Endothelial cell of umbilical vein (primary cell): ENCODE data around the gene TMEM18. TPM values are rescaled to one million over a fixed set of nuclear protein-coding genes. Genes with fewer than 3 reads are reported as not detected.

ENCODE experiments used
- BruUV-seq: library from RNA; stranded (reverse); fragments of 400-500 nt; replicated peaks from 2 replicates; lab custom pipeline; 2021; lab: Mats Ljungman, UMichigan
- CTCF ChIA-PET: fragments of 300-600, 350-600 bp; sonication (Branson Sonifier 250); formaldehyde crosslinking; loops from one replicate; lab custom pipeline; 2021; ENCODE audit warnings: antibody characterized with exemption, inconsistent platforms; lab: Charles Lee
- POLR2A ChIA-PET: fragments of 300-600, 350-600 bp; sonication (Branson Sonifier 250); formaldehyde crosslinking; loops from one replicate; lab custom pipeline; 2021; ENCODE audit warnings: antibody characterized with exemption, inconsistent platforms; lab: Charles Lee
- DNase-seq: peaks from one replicate; pipeline ENCODE4 v3.0.0-alpha.2; 2011; ENCODE audit warnings: low read depth, low spot score
- FAIRE-seq: peaks from 2 replicates; lab custom pipeline; 2011; peaks lifted over from hg19 to GRCh38; lab: Jason Lieb, UNC
- H2AFZ ChIP-seq: 2 replicates; pipeline ENCODE4 v1.6.0; 2012; ENCODE audit warnings: low read depth, low read length, control low read depth, inconsistent platforms
- H3K27ac ChIP-seq: 2 replicates; pipeline ENCODE4 v1.5.1; 2011; ENCODE audit warnings: low read depth, mild to moderate bottlenecking, control low read depth, low read length, moderate library complexity; ENCODE audit not compliant: insufficient read depth
- H3K27me3 ChIP-seq, 2 experiments: 2 replicates each; pipeline versions ENCODE4 v1.6.0 to v1.6.1; 2011; ENCODE audit warnings: low read length in 2 of 2, mixed read lengths in 1 of 2; ENCODE audit not compliant: control insufficient read depth in 2 of 2, insufficient read depth in 2 of 2
- H3K36me3 ChIP-seq, 2 experiments: 2 replicates in 1 of 2; 3 replicates in 1 of 2; pipeline ENCODE4 v1.5.1; 2011; ENCODE audit warnings: low read length in 2 of 2, mild to moderate bottlenecking in 1 of 2, moderate library complexity in 1 of 2; ENCODE audit not compliant: control insufficient read depth in 2 of 2, insufficient read depth in 2 of 2; ENCODE audit errors: extremely low read depth in 1 of 2
- H3K4me1 ChIP-seq: 3 replicates; pipeline ENCODE4 v1.5.1; 2011; ENCODE audit warnings: mild to moderate bottlenecking, low read length; ENCODE audit not compliant: control insufficient read depth, insufficient read depth; ENCODE audit errors: extremely low read depth
- H3K4me2 ChIP-seq: 2 replicates; pipeline ENCODE4 v1.6.1; 2011; ENCODE audit warnings: low read length, control low read depth, mixed read lengths; ENCODE audit not compliant: insufficient read depth
- H3K4me3 ChIP-seq, 3 experiments: fragments of 200-600 bp in 1 of 3; sonication (generic), shearing (Covaris generic) in 1 of 3; replicated peaks in 1 of 3; 2 replicates each; pipeline ENCODE4 v1.5.1; 2011 to 2016; ENCODE audit warnings: control low read depth in 3 of 3, low read length in 3 of 3, mild to moderate bottlenecking in 2 of 3, inconsistent platforms in 1 of 3, low read depth in 1 of 3, moderate library complexity in 1 of 3; ENCODE audit not compliant: insufficient read depth in 1 of 3
- H3K79me2 ChIP-seq: 2 replicates; pipeline ENCODE4 v1.6.0; 2012; ENCODE audit warnings: low read length, inconsistent platforms; ENCODE audit not compliant: control insufficient read depth, insufficient read depth
- H3K9ac ChIP-seq: replicated peaks from 2 replicates; pipeline ENCODE3; 2011; ENCODE audit warnings: low read length, control low read depth; ENCODE audit not compliant: insufficient read depth; ENCODE audit errors: extremely low read depth
- H3K9me1 ChIP-seq: replicated peaks from 3 replicates; pipeline ENCODE4 v1.6.0; 2011; ENCODE audit warnings: mild to moderate bottlenecking, low read length; ENCODE audit not compliant: control insufficient read depth, insufficient read depth; ENCODE audit errors: extremely low read depth
- H3K9me3 ChIP-seq: replicated peaks from 2 replicates; pipeline ENCODE4 v1.5.1; 2012; ENCODE audit warnings: low read length, inconsistent platforms; ENCODE audit not compliant: control insufficient read depth, insufficient read depth
- H4K20me1 ChIP-seq: replicated peaks from 2 replicates; pipeline ENCODE3; 2011; ENCODE audit warnings: mild to moderate bottlenecking, low read length; ENCODE audit not compliant: control insufficient read depth, insufficient read depth; ENCODE audit errors: extremely low read depth
- EZH2 ChIP-seq: IDR thresholded peaks from 2 replicates; pipeline ENCODE4 v1.6.1; 2012; ENCODE audit warnings: borderline replicate concordance, low read depth, mild to moderate bottlenecking, moderate library complexity, low read length, inconsistent platforms; ENCODE audit not compliant: severe bottlenecking
- POLR2A ChIP-seq: IDR thresholded peaks from 2 replicates; pipeline ENCODE4 v1.6.1; 2012; ENCODE audit warnings: low read depth, mild to moderate bottlenecking, control low read depth, low read length
- dilution Hi-C: fragments of 300-500 bp; cut with MboI; formaldehyde crosslinking; loops from one replicate; pipeline ENCODE4 v1.15.0; 2019; ENCODE audit warnings: low sequenced_read_pairs; ENCODE audit not compliant: extremely low pct_ligation_motif_present
- intact Hi-C: fragments of 100-400 bp; cut with micrococcal nuclease; formaldehyde crosslinking; loops from one replicate; pipeline ENCODE4 v1.10.0; 2022
- polyA plus RNA-seq, 4 experiments: library from polyadenylated mRNA; depleted of rRNA in 3 of 4; stranded (reverse) in 3 of 4; unstranded in 1 of 4; fragments of >200 nt; gene quantifications; 2 replicates each; pipeline versions ENCODE4 v1.2.1 to v1.2.3, GENCODE V29; 2011 to 2012; ENCODE audit warnings: missing spikeins in 1 of 4
- total RNA-seq: library from RNA; stranded (reverse); gene quantifications from 2 replicates; pipeline ENCODE4 v1.2.3, GENCODE V29; 2021

Gene TMEM18
- total and polyA plus RNA-seq, 2 donors (not counting 3 experiments of a cell fraction or from before 2014, with no cell fraction given) = 19.1 to 23.1 TPM

DNA sequence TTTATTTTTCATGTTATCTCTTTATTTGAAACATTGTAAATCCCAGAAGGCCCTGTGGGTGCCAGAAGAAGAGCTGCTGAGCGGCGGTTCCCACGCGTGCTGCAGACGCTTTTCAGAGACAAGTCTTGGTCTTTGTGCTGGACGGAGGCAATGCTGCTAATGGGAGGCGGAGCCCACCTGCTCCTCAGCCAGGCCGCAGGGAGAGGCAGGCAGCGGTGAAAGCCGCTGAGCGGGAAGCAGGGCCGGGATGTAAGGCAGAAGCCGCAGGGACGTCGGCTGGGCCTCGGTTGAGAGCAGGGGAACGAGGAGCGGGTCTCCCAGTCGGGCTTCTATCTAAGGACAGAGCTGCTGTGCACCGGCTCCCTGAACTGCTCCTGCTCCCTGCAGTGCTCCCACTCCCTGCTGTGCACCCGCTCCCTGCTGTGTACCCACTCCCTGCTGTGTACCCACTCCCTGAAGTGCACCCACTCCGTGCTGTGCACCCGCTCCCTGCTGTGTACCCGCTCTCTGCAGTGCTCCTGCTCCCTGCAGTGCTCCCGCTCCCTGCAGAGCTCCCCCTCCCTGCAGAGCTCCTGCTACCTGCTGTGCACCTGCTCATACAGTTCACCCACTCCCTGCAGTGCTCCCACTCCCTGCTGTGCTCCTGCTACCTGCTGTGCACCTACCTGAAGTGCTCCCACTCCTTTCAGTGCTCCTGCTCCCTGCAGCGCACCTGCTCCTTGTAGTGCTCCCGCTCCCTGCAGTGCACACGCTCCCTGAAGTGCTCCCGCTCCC lies 16.4 kb downstream of the TMEM18 start:
- Histone ChIP-seq H3K9me3 (no peaks in the 10 kb centered on the region), H3K27ac (no peak overlapping the region), H3K4me3 (no peak overlapping the region), H3K9me1 (no peaks in the 10 kb centered on the region), H3K4me2 (no peak overlapping the region), H4K20me1 (no peaks in the 10 kb centered on the region), H2AFZ (no peak overlapping the region), H3K27me3 (no peaks in the 10 kb centered on the region), H3K36me3 (peaks cover 0 to under 1% of the 10 kb centered on the region in 2 experiments), H3K79me2 (no peaks in the 10 kb centered on the region), H3K4me1 (no peaks in the 10 kb centered on the region), H3K9ac (no peak overlapping the region)
- CTCF ChIA-PET = no interaction called here
- no peak for DNase-seq
- no peak for TF ChIP-seq POLR2A
- dilution Hi-C loops (no loop called here), intact Hi-C loops (no loop called here)
- FAIRE-seq = no peak
- no TSS peak for BruUV-seq
- POLR2A ChIA-PET = no interaction called here

DNA sequence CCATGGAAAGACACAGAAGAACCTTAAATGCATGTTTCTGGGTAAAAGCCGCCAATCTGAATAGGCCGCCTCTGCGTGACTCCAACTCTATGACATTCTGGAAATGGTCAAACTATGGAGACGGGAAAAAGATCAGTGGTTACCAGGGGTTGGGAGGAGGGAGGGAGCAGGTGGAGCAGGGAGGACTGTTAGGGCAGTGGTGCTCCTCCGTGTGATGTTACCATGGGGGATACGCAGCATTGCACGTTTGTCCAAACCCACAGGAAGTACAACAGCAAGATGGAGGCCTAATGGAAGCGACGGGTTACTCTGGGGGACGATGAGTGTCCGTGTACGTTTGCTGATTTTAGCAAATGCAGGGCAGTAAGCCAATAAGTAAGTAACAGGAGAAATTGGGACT lies 17.2 kb downstream of the TMEM18 start:
- no peaks in the 10 kb centered on the region for H3K36me3 ChIP-seq
- H3K9me1 ChIP-seq = no peaks in the 10 kb centered on the region
- H3K9ac ChIP-seq = no peak overlapping the region
- no TSS peak for BruUV-seq
- no peak overlapping the region for H3K4me3 ChIP-seq
- no peaks in the 10 kb centered on the region for H3K4me1 ChIP-seq
- dilution Hi-C loops (no loop called here), intact Hi-C loops (no loop called here)
- H3K4me2 ChIP-seq = no peak overlapping the region
- H3K79me2 ChIP-seq = no peaks in the 10 kb centered on the region
- no peak for TF ChIP-seq POLR2A
- peak; percentile 32 for TF ChIP-seq EZH2
- FAIRE-seq (no peak), DNase-seq (no peak)
- POLR2A ChIA-PET = no interaction called here
- H3K9me3 ChIP-seq = no peaks in the 10 kb centered on the region
- no peak overlapping the region for H2AFZ ChIP-seq
- H4K20me1 ChIP-seq = no peaks in the 10 kb centered on the region
- no peaks in the 10 kb centered on the region for H3K27me3 ChIP-seq
- CTCF ChIA-PET = no interaction called here
- no peak overlapping the region for H3K27ac ChIP-seq
